Measurements from ENCODE around the gene SLC44A2. TPM values are rescaled to one million over a fixed set of nuclear protein-coding genes. Genes with fewer than 3 reads are reported as not detected.
A peak's percentile ranks its signal among the peaks of the same experiment; 100 is the strongest.

Gene SLC44A2
- total and polyA plus RNA-seq, 7 donors: 12.9 to 88.6 (median 23.4) TPM

DNA sequence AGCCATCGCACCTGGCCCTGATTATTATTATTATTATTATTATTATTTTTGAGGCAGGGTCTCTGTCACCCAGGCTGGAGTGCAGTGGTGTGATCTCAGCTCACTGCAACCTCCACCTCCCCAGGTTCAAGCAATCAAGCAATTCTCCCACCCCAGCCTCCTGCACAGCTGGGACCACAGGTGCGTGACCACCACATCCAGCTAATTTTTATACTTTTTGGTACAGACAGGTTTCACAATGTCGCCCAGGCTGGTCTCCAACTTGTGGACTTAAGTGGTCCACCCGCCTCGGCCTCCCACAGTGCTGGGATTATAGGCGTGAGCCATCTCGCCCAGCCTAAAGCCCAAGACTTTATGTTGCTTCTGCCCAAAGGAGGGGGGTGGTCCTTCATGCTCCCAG lies 32.2 kb upstream of the SLC44A2 start:
- no peaks in the 10 kb centered on the region for H3K36me3 ChIP-seq
- WGBS, 2 donors: 93 to 95% methylated on average over 7 of the region's 7 CpGs
- H3K27me3 ChIP-seq: peaks cover 0 to 19% (median 11%) of the 10 kb centered on the region in 3 donors
- H3K4me1 ChIP-seq: peaks cover 0 to 11% (median 5%) of the 10 kb centered on the region in 4 donors
- no peak for TF ChIP-seq POLR2A (IDR thresholded peaks at IDR 0.05)
- no peak for TF ChIP-seq POLR2AphosphoS5 (IDR thresholded peaks at IDR 0.05)
- no peak for TF ChIP-seq EP300 (IDR thresholded peaks at IDR 0.05)
- TF ChIP-seq, protein P1, sequence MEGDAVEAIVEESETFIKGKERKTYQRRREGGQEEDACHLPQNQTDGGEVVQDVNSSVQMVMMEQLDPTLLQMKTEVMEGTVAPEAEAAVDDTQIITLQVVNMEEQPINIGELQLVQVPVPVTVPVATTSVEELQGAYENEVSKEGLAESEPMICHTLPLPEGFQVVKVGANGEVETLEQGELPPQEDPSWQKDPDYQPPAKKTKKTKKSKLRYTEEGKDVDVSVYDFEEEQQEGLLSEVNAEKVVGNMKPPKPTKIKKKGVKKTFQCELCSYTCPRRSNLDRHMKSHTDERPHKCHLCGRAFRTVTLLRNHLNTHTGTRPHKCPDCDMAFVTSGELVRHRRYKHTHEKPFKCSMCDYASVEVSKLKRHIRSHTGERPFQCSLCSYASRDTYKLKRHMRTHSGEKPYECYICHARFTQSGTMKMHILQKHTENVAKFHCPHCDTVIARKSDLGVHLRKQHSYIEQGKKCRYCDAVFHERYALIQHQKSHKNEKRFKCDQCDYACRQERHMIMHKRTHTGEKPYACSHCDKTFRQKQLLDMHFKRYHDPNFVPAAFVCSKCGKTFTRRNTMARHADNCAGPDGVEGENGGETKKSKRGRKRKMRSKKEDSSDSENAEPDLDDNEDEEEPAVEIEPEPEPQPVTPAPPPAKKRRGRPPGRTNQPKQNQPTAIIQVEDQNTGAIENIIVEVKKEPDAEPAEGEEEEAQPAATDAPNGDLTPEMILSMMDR (IDR thresholded peaks at IDR 0.05): no peak
- no peaks in the 10 kb centered on the region for H3K9me3 ChIP-seq
- no peak for DNase-seq
- H3K27ac ChIP-seq: peak overlapping the region in 3 of 4 donors; percentile 8 to 48 (median 28)
- H3K4me3 ChIP-seq: no peak overlapping the region
- intact Hi-C loops (cut with DNase I): no loop called here

DNA sequence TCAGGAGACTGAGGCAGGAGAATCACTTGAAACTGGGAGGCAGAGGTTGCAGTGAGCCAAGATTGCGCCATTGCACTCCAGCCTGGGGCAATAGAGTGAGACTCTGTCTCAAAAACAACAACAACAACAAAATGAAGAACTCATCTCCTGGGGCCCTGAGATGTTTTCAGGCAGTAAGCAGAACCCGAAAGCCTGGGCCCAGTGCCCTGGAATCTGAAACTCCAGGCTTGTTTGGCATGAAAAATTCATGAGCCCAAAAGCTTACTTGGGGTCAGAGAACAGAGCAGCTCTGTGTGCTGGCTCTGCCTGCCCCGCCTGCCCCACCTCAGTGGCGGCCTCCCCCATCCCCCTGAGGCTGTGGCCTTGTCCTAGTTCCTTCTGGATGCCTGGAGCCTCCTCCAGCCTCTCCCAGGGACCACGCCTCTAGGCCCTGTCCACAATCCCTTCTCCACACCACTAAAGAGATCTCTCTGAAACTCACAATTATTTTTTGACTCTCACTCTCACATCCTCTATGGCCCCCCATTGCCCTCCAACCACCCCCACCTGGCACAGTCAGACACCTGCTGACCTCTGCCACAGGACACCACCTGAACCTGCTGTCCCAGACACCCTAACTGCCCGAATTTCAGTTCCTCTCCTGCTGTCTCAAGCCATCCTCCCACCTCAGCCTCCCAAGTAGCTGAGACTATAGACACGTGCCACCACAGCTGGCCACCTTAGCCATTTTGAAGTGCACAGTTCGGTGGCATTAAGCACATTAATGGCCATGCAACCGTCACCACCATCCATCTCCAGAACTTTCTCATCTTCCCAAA lies 31.3 kb upstream of the SLC44A2 start:
- H3K4me3 ChIP-seq: no peak overlapping the region
- H3K27me3 ChIP-seq: peaks cover 0 to 11% (median 2%) of the 10 kb centered on the region in 3 donors
- intact Hi-C loops (cut with DNase I): no loop called here
- DNase-seq: peak; percentile 75
- TF ChIP-seq, protein P1 (IDR thresholded peaks at IDR 0.05): no peak
- TF ChIP-seq EP300 (IDR thresholded peaks at IDR 0.05) (no peak), POLR2AphosphoS5 (IDR thresholded peaks at IDR 0.05) (no peak), POLR2A (IDR thresholded peaks at IDR 0.05) (no peak)
- H3K36me3 ChIP-seq: no peaks in the 10 kb centered on the region
- WGBS, 2 donors: 64 to 68% methylated on average over 9 of the region's 9 CpGs
- H3K4me1 ChIP-seq: peaks cover 0 to 11% (median 5%) of the 10 kb centered on the region in 4 donors
- peak overlapping the region in 3 of 4 donors; percentile 28 to 55 (median 48) for H3K27ac ChIP-seq
- no peaks in the 10 kb centered on the region for H3K9me3 ChIP-seq

DNA sequence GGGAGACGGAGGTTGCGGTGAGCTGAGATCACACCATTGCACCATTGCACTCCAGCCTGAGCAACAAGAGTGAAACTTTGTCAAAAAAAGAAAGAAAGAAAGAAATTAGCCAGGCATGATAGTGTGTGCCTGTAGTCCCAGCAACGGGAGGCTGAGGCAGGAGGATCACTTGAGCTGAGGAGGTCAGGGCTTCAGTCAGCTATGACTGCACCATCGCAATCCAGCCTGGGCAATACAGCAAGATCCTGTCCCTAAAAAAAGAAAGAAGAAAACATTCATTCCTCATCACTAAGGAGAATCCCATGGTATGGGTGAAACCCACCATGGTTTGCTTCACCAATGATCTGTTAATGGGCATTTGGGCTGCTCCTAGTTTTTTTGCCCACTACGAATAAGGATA lies 25.2 kb upstream of the SLC44A2 start:
- intact Hi-C loops (cut with DNase I): no loop called here
- no peaks in the 10 kb centered on the region for H3K36me3 ChIP-seq
- TF ChIP-seq, protein P1 (IDR thresholded peaks at IDR 0.05): no peak
- no peak for TF ChIP-seq POLR2A (IDR thresholded peaks at IDR 0.05)
- TF ChIP-seq POLR2AphosphoS5 (IDR thresholded peaks at IDR 0.05): no peak
- TF ChIP-seq EP300 (IDR thresholded peaks at IDR 0.05): no peak
- no peaks in the 10 kb centered on the region for H3K27me3 ChIP-seq
- H3K4me3 ChIP-seq: no peak overlapping the region
- 91 to 97% methylated on average over 5 of the region's 5 CpGs for WGBS, 2 donors
- no peaks in the 10 kb centered on the region for H3K9me3 ChIP-seq
- no peak overlapping the region for H3K27ac ChIP-seq
- H3K4me1 ChIP-seq: peaks cover 0 to 18% (median 13%) of the 10 kb centered on the region in 4 donors
- DNase-seq: no peak

DNA sequence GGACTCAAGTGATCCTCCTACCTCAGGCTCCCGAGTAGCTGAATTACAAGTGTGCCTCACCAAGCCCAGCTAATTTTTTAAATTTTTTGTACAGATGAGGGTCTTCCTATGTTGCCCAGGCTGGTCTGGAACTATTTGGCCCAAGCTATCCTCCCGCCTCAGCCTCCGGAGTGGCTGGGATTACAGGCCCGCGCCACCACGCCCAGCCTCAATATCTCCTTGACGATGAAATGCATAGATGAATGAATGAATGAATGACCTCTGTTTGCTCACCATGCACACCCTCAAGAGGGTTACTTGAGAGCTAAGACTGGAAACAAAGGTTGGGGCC lies 23.4 kb upstream of the SLC44A2 start:
- TF ChIP-seq POLR2A (IDR thresholded peaks at IDR 0.05) (no peak), EP300 (IDR thresholded peaks at IDR 0.05) (no peak)
- TF ChIP-seq, protein P1 (IDR thresholded peaks at IDR 0.05): no peak
- Histone ChIP-seq H3K9me3 (no peaks in the 10 kb centered on the region), H3K27me3 (no peaks in the 10 kb centered on the region), H3K4me1 (peaks cover 0 to 18% (median 13%) of the 10 kb centered on the region in 4 donors), H3K27ac (peak overlapping the region in 1 of 4 donors; percentile 92), H3K36me3 (no peaks in the 10 kb centered on the region), H3K4me3 (peak overlapping the region in 3 of 4 donors; percentile 92 to 99 (median 95))
- WGBS, 2 donors: 20 to 26% methylated on average over 7 of the region's 7 CpGs
- no peak for DNase-seq
- intact Hi-C loops (cut with DNase I): no loop called here
